Activated T-helper 17 cell treated with anti-CD3 and anti-CD28 coated beads, Interleukin-2, amount 50 U/mL, for 72 hours (primary cell): ENCODE results near the gene OVAAL. TPM values are rescaled to one million over a fixed set of nuclear protein-coding genes. Genes with fewer than 3 reads are reported as not detected.
"Not testable (repeated sequence)": the region's sequence is repeated elsewhere in the genome, so short reads cannot be mapped to it uniquely, and the experiment has no call there.

Experiments
- ATAC-seq: fragments of 150-1000 bp; cut with Tn5 transposase; replicated peaks from 2 replicates; pipeline ENCODE4 v1.10.0; 2021; ENCODE audit warnings: mild to moderate bottlenecking, moderate library complexity
- H3K27ac Mint-ChIP-seq: one replicate; pipeline ENCODE4 v1.8.0; 2022; ENCODE audit warnings: mixed read lengths
- H3K27me3 Mint-ChIP-seq: one replicate; pipeline ENCODE4 v1.8.0; 2022; ENCODE audit warnings: mixed read lengths
- H3K36me3 Mint-ChIP-seq: one replicate; pipeline ENCODE4 v1.8.0; 2022; ENCODE audit warnings: low read depth, mild to moderate bottlenecking, mixed read lengths
- H3K4me1 Mint-ChIP-seq: one replicate; pipeline ENCODE4 v1.8.0; 2022; ENCODE audit warnings: mixed read lengths
- H3K4me3 Mint-ChIP-seq: one replicate; pipeline ENCODE4 v1.8.0; 2022; ENCODE audit warnings: mild to moderate bottlenecking, mixed read lengths
- H3K9me3 Mint-ChIP-seq: one replicate; pipeline ENCODE4 v1.8.0; 2022; ENCODE audit warnings: mixed read lengths
- total RNA-seq, 2 donors: library from RNA; stranded (reverse); gene quantifications; one replicate each; pipeline ENCODE4 v1.2.3, GENCODE V29; 2022

OVAAL gene
- total RNA-seq, 2 donors from 2014 or later: not detected

DNA sequence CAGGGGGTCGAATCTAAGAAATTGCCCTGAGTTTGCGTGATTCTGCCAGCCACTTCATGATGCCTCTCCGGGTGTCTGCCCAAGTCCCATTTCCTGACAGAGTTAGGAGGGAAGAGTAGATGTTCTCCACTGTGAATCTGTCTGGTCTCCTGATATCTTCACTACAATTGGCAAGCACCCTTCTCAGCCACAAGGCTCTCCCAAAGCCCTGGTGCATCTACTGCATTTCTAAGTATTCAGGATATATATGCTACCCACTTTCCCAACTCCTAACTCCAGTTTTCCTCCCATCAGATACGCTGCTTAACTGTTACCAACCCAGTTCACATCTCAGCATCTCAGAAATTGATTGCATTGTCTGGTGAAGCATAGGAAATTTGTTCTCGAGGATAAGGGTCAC lies 25.9 kb upstream of the OVAAL start:
- no peak overlapping the region for H3K27ac Mint-ChIP-seq
- peaks cover 7% of the 10 kb centered on the region for H3K27me3 Mint-ChIP-seq
- no peaks in the 10 kb centered on the region for H3K36me3 Mint-ChIP-seq
- H3K4me3 Mint-ChIP-seq: no peak overlapping the region
- no peaks in the 10 kb centered on the region for H3K9me3 Mint-ChIP-seq
- ATAC-seq: no peak
- H3K4me1 Mint-ChIP-seq: no peaks in the 10 kb centered on the region

DNA sequence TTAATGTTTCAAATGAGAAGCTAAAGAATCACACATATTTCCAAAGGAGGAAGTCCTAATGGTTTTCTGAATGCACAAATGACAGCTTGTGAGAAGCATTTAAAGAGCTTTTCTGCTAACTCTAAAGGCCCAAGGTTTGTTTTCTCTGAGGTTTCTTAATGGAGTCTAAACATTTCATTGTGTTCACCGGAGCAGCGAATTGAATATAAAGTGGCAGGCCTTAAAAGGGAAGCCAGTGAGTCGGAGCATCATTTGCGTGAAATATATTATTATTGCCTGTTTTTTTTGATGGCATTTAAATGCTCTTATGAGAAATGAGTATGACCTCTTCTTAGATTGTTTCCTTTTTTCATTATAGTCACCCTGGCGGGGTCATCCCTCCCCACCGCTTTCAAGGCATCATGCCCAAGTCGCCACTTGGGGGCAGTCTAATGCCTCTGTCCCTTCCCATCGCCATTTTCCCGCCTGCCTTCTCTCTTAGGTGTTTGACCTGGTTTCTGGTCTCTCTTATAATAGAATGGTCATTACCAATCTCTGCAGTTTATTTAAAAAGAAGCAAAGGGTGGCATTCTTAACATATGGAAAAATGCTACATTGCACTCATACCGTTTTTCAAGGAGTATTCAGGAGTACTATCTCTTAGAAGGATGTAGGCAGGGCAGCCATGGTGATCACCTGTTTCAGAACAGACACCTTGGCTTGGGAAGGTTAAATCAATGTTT lies 25.3 kb upstream of the OVAAL start:
- no peaks in the 10 kb centered on the region for H3K36me3 Mint-ChIP-seq
- H3K9me3 Mint-ChIP-seq: no peaks in the 10 kb centered on the region
- H3K4me1 Mint-ChIP-seq: no peaks in the 10 kb centered on the region
- peak; percentile 81 for ATAC-seq
- H3K27me3 Mint-ChIP-seq: peaks cover 7% of the 10 kb centered on the region
- H3K27ac Mint-ChIP-seq: no peak overlapping the region
- no peak overlapping the region for H3K4me3 Mint-ChIP-seq

- Mint-ChIP-seq H3K4me1 (no peaks in the 10 kb centered on the region), H3K4me3 (no peak overlapping the region), H3K36me3 (no peaks in the 10 kb centered on the region), H3K27ac (no peak overlapping the region), H3K9me3 (no peaks in the 10 kb centered on the region), H3K27me3 (peaks cover 11% of the 10 kb centered on the region)
- no peak for ATAC-seq
Measured at GRCh38 chr1:180534214-180534613, 24.6 kb upstream of the OVAAL start.

- Mint-ChIP-seq H3K27me3 (peaks cover 11% of the 10 kb centered on the region), H3K4me1 (no peaks in the 10 kb centered on the region), H3K27ac (no peak overlapping the region), H3K36me3 (no peaks in the 10 kb centered on the region), H3K4me3 (no peak overlapping the region), H3K9me3 (no peaks in the 10 kb centered on the region)
- no peak for ATAC-seq
Measured at GRCh38 chr1:180535418-180535999, 23.3 kb upstream of the OVAAL start.

DNA sequence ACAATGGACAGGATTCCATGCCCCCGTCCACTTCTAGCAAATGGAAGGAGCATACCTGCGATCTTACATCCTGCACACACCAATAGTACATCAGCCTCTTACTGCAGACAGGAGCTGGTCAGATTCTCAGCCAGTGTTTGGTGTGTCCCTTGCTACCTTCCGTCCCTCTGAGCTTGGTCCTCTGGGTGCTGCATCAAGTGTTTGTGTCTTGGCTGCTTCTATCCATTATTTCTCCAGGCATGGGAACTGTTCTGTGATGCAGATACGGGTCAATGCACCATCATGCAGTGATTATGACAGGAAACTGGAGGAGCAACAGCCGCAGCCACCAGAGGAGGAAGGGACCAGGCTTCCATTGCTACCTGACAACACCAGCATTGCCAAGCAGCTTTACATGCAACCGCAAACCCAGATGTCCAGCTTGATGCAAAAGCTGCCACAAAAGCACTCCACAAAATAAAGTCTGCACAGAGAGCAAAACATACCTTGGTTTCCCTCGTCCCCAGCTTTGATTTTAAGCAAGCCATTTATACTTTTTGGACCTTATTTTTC lies 21.9 kb upstream of the OVAAL start:
- ATAC-seq: no peak
- Mint-ChIP-seq H3K4me1 (no peaks in the 10 kb centered on the region), H3K36me3 (no peaks in the 10 kb centered on the region), H3K27me3 (peaks cover 11% of the 10 kb centered on the region), H3K4me3 (no peak overlapping the region), H3K27ac (no peak overlapping the region), H3K9me3 (no peaks in the 10 kb centered on the region)

DNA sequence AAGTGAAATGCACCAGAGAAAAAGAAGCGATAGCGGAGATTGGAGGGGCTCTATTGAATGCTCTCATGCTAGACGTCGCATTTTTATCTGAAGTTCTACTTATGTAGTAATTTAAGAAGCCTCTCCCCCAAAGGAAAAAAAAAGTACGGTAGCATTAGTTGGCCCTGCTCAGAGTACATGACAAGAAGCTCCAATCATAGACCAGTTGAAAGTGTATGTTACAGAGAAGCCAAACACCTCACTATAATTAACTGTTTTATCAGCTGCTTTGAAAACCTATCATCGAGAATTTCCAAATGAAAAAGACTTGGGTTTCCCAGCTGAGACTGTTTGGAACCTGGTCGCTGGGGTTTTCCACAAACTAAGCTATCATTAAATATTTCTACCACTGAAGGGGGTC lies 19.6 kb upstream of the OVAAL start:
- H3K36me3 Mint-ChIP-seq: no peaks in the 10 kb centered on the region
- H3K4me3 Mint-ChIP-seq: no peak overlapping the region
- H3K4me1 Mint-ChIP-seq: no peaks in the 10 kb centered on the region
- no peak overlapping the region for H3K27ac Mint-ChIP-seq
- peaks cover 11% of the 10 kb centered on the region for H3K27me3 Mint-ChIP-seq
- H3K9me3 Mint-ChIP-seq: no peaks in the 10 kb centered on the region
- no peak for ATAC-seq

- Mint-ChIP-seq H3K4me3 (no peak overlapping the region), H3K9me3 (no peaks in the 10 kb centered on the region), H3K36me3 (no peaks in the 10 kb centered on the region), H3K27ac (no peak overlapping the region), H3K4me1 (no peaks in the 10 kb centered on the region), H3K27me3 (peaks cover 8% of the 10 kb centered on the region)
- no peak for ATAC-seq
Measured at GRCh38 chr1:180540697-180541594, 17.8 kb upstream of the OVAAL start.

- Mint-ChIP-seq H3K9me3 (no peaks in the 10 kb centered on the region), H3K27ac (no peak overlapping the region), H3K4me1 (no peaks in the 10 kb centered on the region), H3K36me3 (no peaks in the 10 kb centered on the region), H3K4me3 (no peak overlapping the region), H3K27me3 (peaks cover 4% of the 10 kb centered on the region)
- ATAC-seq: no peak
Measured at GRCh38 chr1:180542113-180542837, 16.5 kb upstream of the OVAAL start.

DNA sequence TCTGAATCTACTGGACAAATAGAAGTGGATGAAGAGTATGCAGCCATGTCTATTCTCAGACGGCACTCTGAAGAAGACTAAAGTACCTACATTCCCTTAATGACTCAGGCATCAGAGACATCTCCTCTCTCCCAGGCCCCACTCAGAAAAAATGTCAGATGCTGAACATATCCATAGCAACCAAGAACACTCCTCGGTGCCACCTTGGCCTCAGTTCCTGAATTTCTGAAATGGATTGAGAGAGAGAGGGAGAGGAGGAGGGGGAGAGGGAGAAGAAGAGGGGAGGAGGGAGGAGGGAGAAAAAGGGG lies 16.0 kb upstream of the OVAAL start:
- ATAC-seq: no peak
- no peak overlapping the region for H3K4me3 Mint-ChIP-seq
- H3K36me3 Mint-ChIP-seq: no peaks in the 10 kb centered on the region
- no peaks in the 10 kb centered on the region for H3K9me3 Mint-ChIP-seq
- H3K27me3 Mint-ChIP-seq: peaks cover 4% of the 10 kb centered on the region
- H3K4me1 Mint-ChIP-seq: no peaks in the 10 kb centered on the region
- no peak overlapping the region for H3K27ac Mint-ChIP-seq

- no peak for ATAC-seq
- Mint-ChIP-seq H3K27ac (no peak overlapping the region), H3K9me3 (no peaks in the 10 kb centered on the region), H3K36me3 (no peaks in the 10 kb centered on the region), H3K4me3 (no peak overlapping the region), H3K4me1 (no peaks in the 10 kb centered on the region), H3K27me3 (no peaks in the 10 kb centered on the region)
Measured at GRCh38 chr1:180544050-180544449, 14.7 kb upstream of the OVAAL start.

DNA sequence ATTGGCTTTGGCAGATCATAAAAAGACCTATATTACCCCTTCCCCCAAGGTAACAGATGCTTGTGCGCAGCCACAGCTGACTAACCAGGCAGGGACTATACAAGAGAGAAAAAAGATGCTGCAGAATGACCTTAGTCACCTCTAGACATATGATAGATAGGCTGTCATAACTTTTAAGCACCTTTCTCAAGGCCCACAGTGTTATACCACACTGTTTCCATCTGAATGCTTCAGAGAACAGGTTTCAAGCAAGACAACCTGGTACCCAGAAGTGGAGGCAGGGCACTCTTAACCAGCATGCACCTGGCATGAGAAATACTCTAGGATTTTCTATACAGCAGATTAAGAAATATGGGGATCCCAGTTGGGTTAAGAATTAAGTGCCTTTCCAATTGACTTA lies 12.8 kb upstream of the OVAAL start:
- H3K27me3 Mint-ChIP-seq: no peaks in the 10 kb centered on the region
- H3K27ac Mint-ChIP-seq: no peak overlapping the region
- H3K36me3 Mint-ChIP-seq: no peaks in the 10 kb centered on the region
- no peaks in the 10 kb centered on the region for H3K9me3 Mint-ChIP-seq
- ATAC-seq: no peak
- no peak overlapping the region for H3K4me3 Mint-ChIP-seq
- no peaks in the 10 kb centered on the region for H3K4me1 Mint-ChIP-seq

DNA sequence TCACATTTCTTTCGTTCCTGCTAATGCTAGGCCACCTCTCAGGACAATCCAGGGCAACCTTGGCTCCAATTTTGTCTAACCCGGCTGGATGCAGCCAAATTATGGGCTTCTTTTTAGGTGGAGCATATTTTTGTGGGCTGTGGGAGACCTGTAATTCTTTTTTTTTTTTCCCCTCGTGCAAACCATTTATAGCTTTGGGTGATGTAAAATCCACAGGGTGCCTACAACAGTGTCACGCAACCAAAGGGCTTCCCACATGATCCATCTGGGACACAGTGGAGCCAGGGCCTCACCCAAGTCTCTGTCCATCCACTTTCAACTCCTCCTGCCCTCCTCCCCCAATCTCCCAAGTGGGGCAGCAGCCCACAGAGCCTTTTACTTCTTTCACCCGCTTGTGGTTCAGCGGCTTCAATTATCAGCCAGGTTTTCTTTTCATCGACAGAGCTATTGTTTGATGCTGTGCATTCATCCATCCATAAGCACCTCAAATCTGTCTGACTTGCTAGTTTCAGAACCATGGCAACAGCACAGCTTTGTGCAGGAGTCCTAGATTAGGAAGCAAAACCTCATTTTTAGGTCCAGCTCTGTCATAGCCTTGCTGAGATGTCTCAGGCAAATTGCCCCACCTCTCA lies 10.0 kb upstream of the OVAAL start:
- Mint-ChIP-seq H3K27ac (no peak overlapping the region), H3K4me1 (no peaks in the 10 kb centered on the region), H3K9me3 (no peaks in the 10 kb centered on the region), H3K27me3 (no peaks in the 10 kb centered on the region), H3K36me3 (no peaks in the 10 kb centered on the region), H3K4me3 (no peak overlapping the region)
- no peak for ATAC-seq

GRCh38 chr1:180549770-180550169 lies 9.0 kb upstream of the OVAAL start:
- H3K9me3 Mint-ChIP-seq, H3K27ac Mint-ChIP-seq, H3K4me1 Mint-ChIP-seq, H3K36me3 Mint-ChIP-seq, ATAC-seq, H3K4me3 Mint-ChIP-seq, H3K27me3 Mint-ChIP-seq: not testable (repeated sequence)

- ATAC-seq: no peak
- H3K36me3 Mint-ChIP-seq: no peaks in the 10 kb centered on the region
- no peaks in the 10 kb centered on the region for H3K9me3 Mint-ChIP-seq
- H3K4me3 Mint-ChIP-seq: no peak overlapping the region
- no peaks in the 10 kb centered on the region for H3K4me1 Mint-ChIP-seq
- H3K27ac Mint-ChIP-seq: no peak overlapping the region
- H3K27me3 Mint-ChIP-seq: no peaks in the 10 kb centered on the region
Measured at GRCh38 chr1:180550241-180550640, 8.5 kb upstream of the OVAAL start.
